Upper lobe of right lung (tissue), 1 donor: ENCODE measurements around the gene MACO1. TPM values are rescaled to one million over a fixed set of nuclear protein-coding genes. Genes with fewer than 3 reads are reported as not detected.

Experiments used
- ATAC-seq: fragments of 200-7000 bp; cut with Tn5 transposase; one replicate; pipeline ENCODE4 v1.9.1; 2020; ENCODE audit warnings: mild to moderate bottlenecking, moderate library complexity
- DNase-seq: peaks from one replicate; pipeline ENCODE4 v3.0.0-alpha.2; 2020
- H3K27ac ChIP-seq: fragments of 200-600 bp; one replicate; pipeline ENCODE4 v1.8.0; 2022
- H3K27me3 ChIP-seq: fragments of 200-600 bp; one replicate; pipeline ENCODE4 v1.8.0; 2022; ENCODE audit warnings: mild to moderate bottlenecking
- H3K36me3 ChIP-seq: fragments of 200-600 bp; one replicate; pipeline ENCODE4 v1.8.0; 2022
- H3K4me1 ChIP-seq: fragments of 200-600 bp; one replicate; pipeline ENCODE4 v1.8.0; 2022
- H3K4me3 ChIP-seq: fragments of 200-600 bp; one replicate; pipeline ENCODE4 v1.8.0; 2022; ENCODE audit warnings: mild to moderate bottlenecking
- H3K9me3 ChIP-seq: fragments of 200-600 bp; one replicate; pipeline ENCODE4 v1.8.0; 2022
- intact Hi-C: fragments of 100-400 bp; cut with DNase I; formaldehyde crosslinking; loops from one replicate; pipeline ENCODE4 v1.11.0; 2022
- total RNA-seq: library from RNA; stranded (reverse); fragmentation: NEBNext Ultra II Directional; extraction: Animal tissue kit (Norgen Biotek cat#: 25700); gene quantifications from one replicate; pipeline ENCODE4 v1.2.1, GENCODE V29; 2021
- TF ChIP-seq, protein P1 (sequence below): fragments of 200-600 bp; IDR thresholded peaks from one replicate; pipeline ENCODE4 v1.8.0; 2022; ENCODE audit warnings: antibody characterized with exemption
- donor health status: DM: no; HTN: yes; CAD: no; lungs with severe emphysema.

MACO1 gene
- total RNA-seq, 1 donor from 2014 or later = 20.2 TPM

- H3K4me1 ChIP-seq = no peaks in the 10 kb centered on the region
- intact Hi-C loops = no loop called here
- H3K9me3 ChIP-seq = no peaks in the 10 kb centered on the region
- no peak overlapping the region for H3K27ac ChIP-seq
- DNase-seq (no peak), ATAC-seq (no peak)
- H3K4me3 ChIP-seq = no peak overlapping the region
- no peaks in the 10 kb centered on the region for H3K36me3 ChIP-seq
- TF ChIP-seq, protein P1, sequence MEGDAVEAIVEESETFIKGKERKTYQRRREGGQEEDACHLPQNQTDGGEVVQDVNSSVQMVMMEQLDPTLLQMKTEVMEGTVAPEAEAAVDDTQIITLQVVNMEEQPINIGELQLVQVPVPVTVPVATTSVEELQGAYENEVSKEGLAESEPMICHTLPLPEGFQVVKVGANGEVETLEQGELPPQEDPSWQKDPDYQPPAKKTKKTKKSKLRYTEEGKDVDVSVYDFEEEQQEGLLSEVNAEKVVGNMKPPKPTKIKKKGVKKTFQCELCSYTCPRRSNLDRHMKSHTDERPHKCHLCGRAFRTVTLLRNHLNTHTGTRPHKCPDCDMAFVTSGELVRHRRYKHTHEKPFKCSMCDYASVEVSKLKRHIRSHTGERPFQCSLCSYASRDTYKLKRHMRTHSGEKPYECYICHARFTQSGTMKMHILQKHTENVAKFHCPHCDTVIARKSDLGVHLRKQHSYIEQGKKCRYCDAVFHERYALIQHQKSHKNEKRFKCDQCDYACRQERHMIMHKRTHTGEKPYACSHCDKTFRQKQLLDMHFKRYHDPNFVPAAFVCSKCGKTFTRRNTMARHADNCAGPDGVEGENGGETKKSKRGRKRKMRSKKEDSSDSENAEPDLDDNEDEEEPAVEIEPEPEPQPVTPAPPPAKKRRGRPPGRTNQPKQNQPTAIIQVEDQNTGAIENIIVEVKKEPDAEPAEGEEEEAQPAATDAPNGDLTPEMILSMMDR = no peak
- H3K27me3 ChIP-seq = no peaks in the 10 kb centered on the region
Observed at GRCh38 chr1:25528881-25529517, 98.3 kb downstream of the MACO1 start.

DNA sequence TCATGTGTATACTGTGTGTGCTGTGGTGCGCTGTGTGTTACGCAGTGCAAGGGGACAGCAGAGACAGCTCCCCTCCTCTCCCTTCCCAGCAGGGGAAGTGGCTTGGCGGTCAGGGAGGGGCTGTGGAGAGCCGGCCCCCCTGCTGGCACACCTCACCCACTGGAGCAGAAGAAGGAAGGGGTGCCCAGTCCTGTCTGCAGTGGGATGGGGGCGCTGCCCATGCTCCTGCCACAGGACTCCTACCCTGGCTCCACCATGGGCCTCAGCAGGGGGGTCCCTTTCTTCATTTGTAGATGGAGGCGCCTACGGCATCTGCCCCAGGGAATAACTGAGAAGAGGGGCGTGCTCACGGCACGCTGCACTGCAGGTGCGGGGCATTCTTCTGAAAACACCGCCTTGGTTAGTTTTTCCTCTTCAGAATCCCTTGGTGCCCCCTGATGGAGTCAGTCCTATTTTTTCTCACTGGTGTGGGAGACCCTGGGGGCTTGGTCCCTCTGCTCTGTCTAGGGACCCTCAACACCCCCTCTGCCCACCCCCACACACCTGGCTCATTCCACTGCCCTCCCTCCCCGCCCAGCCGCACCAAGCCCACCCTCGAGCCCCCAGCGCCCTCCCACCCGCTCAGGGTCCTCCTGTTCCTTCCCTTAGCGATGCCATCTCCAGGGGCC, 99.0 kb downstream of the MACO1 start:
- H3K27me3 ChIP-seq = no peaks in the 10 kb centered on the region
- peak; percentile 10 for ATAC-seq
- intact Hi-C loops = no loop called here
- no peaks in the 10 kb centered on the region for H3K36me3 ChIP-seq
- no peak overlapping the region for H3K4me3 ChIP-seq
- H3K27ac ChIP-seq = no peak overlapping the region
- H3K4me1 ChIP-seq = no peaks in the 10 kb centered on the region
- no peaks in the 10 kb centered on the region for H3K9me3 ChIP-seq
- TF ChIP-seq, protein P1 = no peak
- no peak for DNase-seq

DNA sequence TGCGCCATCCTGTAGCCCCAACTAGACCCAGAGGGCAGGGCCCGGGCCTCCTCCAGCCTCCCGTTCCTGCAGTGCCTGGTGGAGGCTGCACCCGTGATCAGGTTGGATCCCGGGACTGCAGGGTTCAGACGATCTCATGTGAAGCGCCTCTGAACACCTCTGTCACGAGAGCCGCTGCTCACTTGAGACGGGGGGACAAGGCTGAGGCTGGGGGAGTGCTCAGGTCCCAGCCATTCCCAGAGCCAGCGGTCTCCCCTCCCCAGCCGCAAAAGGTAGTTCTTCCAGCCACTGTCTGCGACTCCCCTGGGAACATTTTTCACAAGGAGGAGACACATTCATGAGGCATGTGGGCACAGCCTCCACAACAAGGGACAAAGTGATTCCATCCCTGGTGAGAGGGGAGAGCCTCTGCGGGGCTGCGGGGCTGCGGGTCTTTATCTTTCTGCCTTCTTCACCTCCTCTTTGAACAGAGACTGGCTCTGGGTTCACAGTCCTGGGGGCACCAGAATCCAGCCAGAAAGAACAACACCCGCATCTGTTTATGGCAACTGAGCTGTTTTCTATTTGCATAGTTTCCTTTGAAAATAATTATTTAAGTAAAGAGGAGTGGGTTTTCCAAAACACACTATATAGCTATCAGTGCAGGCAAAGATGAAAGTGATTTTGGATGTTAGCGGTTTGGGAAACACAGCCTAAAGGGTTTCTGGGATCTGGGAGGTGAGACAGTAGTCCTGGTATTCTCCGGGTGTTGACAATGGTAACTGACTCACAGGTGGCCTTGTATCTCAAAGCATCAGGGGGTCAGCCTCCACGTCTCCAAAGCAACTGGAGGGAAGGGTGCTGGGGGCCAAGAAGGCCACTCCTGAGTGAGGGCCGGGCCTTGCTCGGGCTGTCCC, 99.7 kb downstream of the MACO1 start:
- H3K27ac ChIP-seq = no peak overlapping the region
- DNase-seq = no peak
- intact Hi-C loops = no loop called here
- no peak overlapping the region for H3K4me3 ChIP-seq
- H3K36me3 ChIP-seq = no peaks in the 10 kb centered on the region
- H3K27me3 ChIP-seq = no peaks in the 10 kb centered on the region
- H3K9me3 ChIP-seq = no peaks in the 10 kb centered on the region
- TF ChIP-seq, protein P1 = no peak
- no peaks in the 10 kb centered on the region for H3K4me1 ChIP-seq
- ATAC-seq = no peak

- Histone ChIP-seq H3K9me3 (no peaks in the 10 kb centered on the region), H3K4me3 (no peak overlapping the region), H3K36me3 (no peaks in the 10 kb centered on the region), H3K27me3 (no peaks in the 10 kb centered on the region), H3K27ac (no peak overlapping the region), H3K4me1 (no peaks in the 10 kb centered on the region)
- DNase-seq (no peak), ATAC-seq (peak; percentile 37)
- TF ChIP-seq, protein P1 = no peak
- intact Hi-C loops = no loop called here
Observed at GRCh38 chr1:25531082-25531461, 100.4 kb downstream of the MACO1 start.

DNA sequence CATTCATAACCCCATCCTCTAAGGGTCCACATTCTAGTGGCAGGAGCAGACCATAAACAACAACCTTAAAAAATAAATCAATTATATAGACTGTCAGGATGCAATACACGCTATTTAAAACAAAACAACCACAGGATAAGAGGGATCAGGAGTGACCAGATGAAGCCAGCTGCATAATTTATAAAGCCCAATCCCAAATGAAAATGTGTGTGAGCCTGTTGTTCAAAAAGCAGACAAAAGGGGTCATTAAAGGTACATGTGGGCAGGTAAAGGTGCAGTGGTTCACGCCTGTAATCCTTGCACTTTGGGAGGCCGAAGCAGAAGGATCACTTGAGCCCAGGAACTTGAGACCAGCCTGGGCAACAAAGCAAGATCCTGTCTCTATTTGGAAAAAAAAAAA, 102.3 kb downstream of the MACO1 start:
- TF ChIP-seq, protein P1 = no peak
- intact Hi-C loops = no loop called here
- Histone ChIP-seq H3K27me3 (no peaks in the 10 kb centered on the region), H3K9me3 (no peaks in the 10 kb centered on the region), H3K4me1 (no peaks in the 10 kb centered on the region), H3K36me3 (no peaks in the 10 kb centered on the region), H3K4me3 (no peak overlapping the region), H3K27ac (no peak overlapping the region)
- DNase-seq (no peak), ATAC-seq (no peak)
